HEK293 (cell line): Measurements from ENCODE around the gene ABCA1.

Source experiments
- SCRT2 ChIP-seq: fragments of 450-650 bp; formaldehyde crosslinking; IDR thresholded peaks from 2 replicates; pipeline ENCODE4 v1.5.1; 2016; ENCODE audit warnings: missing biosample characterization, missing genetic modification characterization
- ZNF501 ChIP-seq: fragments of 450-650 bp; formaldehyde crosslinking; IDR thresholded peaks from 2 replicates; pipeline ENCODE4 v1.5.1; 2016; ENCODE audit warnings: missing biosample characterization, missing genetic modification characterization

GRCh38 chr9:104815851-104816565 lies 111.9 kb downstream of the ABCA1 start:
- TF ChIP-seq SCRT2 (tag by site-specific recombination) (no peak), ZNF501 (no peak)
